A673 (cell line): Measurements from ENCODE around the gene PIAS3. TPM values are rescaled to one million over a fixed set of nuclear protein-coding genes. Genes with fewer than 3 reads are reported as not detected.

ENCODE experiments used
- BruUV-seq: library from RNA; stranded (reverse); fragments of 400-500 nt; replicated peaks from 2 replicates; lab custom pipeline; 2021; lab: Mats Ljungman, UMichigan
- CTCF ChIA-PET: fragments of 300-600 bp; sonication (Branson Sonifier 250); formaldehyde crosslinking; loops from one replicate; lab custom pipeline; 2022; ENCODE audit warnings: antibody characterized with exemption; lab: Charles Lee
- POLR2A ChIA-PET: fragments of 300-600 bp; sonication (Branson Sonifier 250); formaldehyde crosslinking; loops from one replicate; lab custom pipeline; 2022; ENCODE audit warnings: antibody characterized with exemption; ENCODE audit not compliant: low non-redundant PET; lab: Charles Lee
- DNase-seq: peaks from one replicate; pipeline ENCODE4 v3.0.0-alpha.2; 2015; ENCODE audit warnings: low spot score
- H3K27ac ChIP-seq: fragments of 200-600 bp; sonication (generic); 2 replicates; pipeline ENCODE4 v1.5.1; 2016; ENCODE audit warnings: mixed run types, low read depth, mild to moderate bottlenecking, mixed read lengths, antibody characterized with exemption, low read length; ENCODE audit not compliant: poor library complexity, severe bottlenecking
- H3K27me3 ChIP-seq: fragments of 200-600 bp; sonication (generic); replicated peaks from 2 replicates; pipeline ENCODE4 v1.6.1; 2017; ENCODE audit warnings: mixed run types, low read depth, mild to moderate bottlenecking, mixed read lengths, antibody characterized with exemption, low read length; ENCODE audit not compliant: insufficient read depth, poor library complexity
- H3K36me3 ChIP-seq: fragments of 200-600 bp; sonication (generic); 2 replicates; pipeline ENCODE4 v1.6.1; 2016; ENCODE audit warnings: mixed run types, mild to moderate bottlenecking, mixed read lengths, antibody characterized with exemption, low read length; ENCODE audit not compliant: insufficient read depth, poor library complexity, severe bottlenecking
- H3K4me1 ChIP-seq: fragments of 200-600 bp; sonication (generic); 2 replicates; pipeline ENCODE4 v1.6.1; 2017; ENCODE audit warnings: mixed run types, mild to moderate bottlenecking, mixed read lengths, antibody characterized with exemption, low read length; ENCODE audit not compliant: insufficient read depth, poor library complexity, severe bottlenecking
- H3K4me3 ChIP-seq: fragments of 200-600 bp; sonication (generic); 2 replicates; pipeline ENCODE4 v1.5.1; 2016; ENCODE audit warnings: low read depth, mixed run types, mild to moderate bottlenecking, mixed read lengths, low read length; ENCODE audit not compliant: poor library complexity, severe bottlenecking
- H3K9me3 ChIP-seq: fragments of 200-600 bp; sonication (generic); 2 replicates; pipeline ENCODE4 v1.6.1; 2016; ENCODE audit warnings: mixed run types, low read depth, mild to moderate bottlenecking, mixed read lengths, antibody characterized with exemption, low read length; ENCODE audit not compliant: poor library complexity, severe bottlenecking
- CTCF ChIP-seq: fragments of 300-800, 200-600 bp; sonication (generic); conservative IDR thresholded peaks from 2 replicates; pipeline ENCODE4 v1.5.1; 2017; ENCODE audit warnings: low read depth, mild to moderate bottlenecking, antibody characterized with exemption, low read length, moderate library complexity, mixed read lengths
- EZH2 ChIP-seq: fragments of 200-600 bp; sonication (generic); IDR thresholded peaks from 2 replicates; pipeline ENCODE4 v1.6.1; 2017; ENCODE audit warnings: borderline replicate concordance, low read depth, mild to moderate bottlenecking, mixed read lengths, antibody characterized with exemption, low read length; ENCODE audit not compliant: poor library complexity, severe bottlenecking
- intact Hi-C: fragments of 100-400 bp; cut with micrococcal nuclease; formaldehyde crosslinking; loops from one replicate; pipeline ENCODE4 v1.10.0; 2022; ENCODE audit not compliant: unreplicated experiment
- total RNA-seq: library from RNA; stranded (reverse); gene quantifications from 2 replicates; pipeline ENCODE4 v1.2.3, GENCODE V29; 2021

PIAS3 gene
- total RNA-seq, 1 experiment from 2014 or later: 41.8 TPM

- BruUV-seq: no TSS peak
- Histone ChIP-seq H3K9me3 (no peaks in the 10 kb centered on the region), H3K4me1 (peaks cover 9% of the 10 kb centered on the region), H3K27ac (no peak overlapping the region), H3K4me3 (no peak overlapping the region), H3K27me3 (no peaks in the 10 kb centered on the region), H3K36me3 (peaks cover 48% of the 10 kb centered on the region)
- intact Hi-C loops: loop anchor here (5.0 to 10.0 kb wide), 3 partner anchors 51 to 142 kb away; partner anchors contain the start of genes LIX1L and TXNIP
- POLR2A ChIA-PET: no interaction called here
- no peak for TF ChIP-seq EZH2
- peak; percentile 52 for TF ChIP-seq CTCF
- DNase-seq: peak; percentile 18
- CTCF ChIA-PET: no interaction called here
Measured at GRCh38 chr1:145855426-145855948, 3.4 kb downstream of the PIAS3 start.

DNA sequence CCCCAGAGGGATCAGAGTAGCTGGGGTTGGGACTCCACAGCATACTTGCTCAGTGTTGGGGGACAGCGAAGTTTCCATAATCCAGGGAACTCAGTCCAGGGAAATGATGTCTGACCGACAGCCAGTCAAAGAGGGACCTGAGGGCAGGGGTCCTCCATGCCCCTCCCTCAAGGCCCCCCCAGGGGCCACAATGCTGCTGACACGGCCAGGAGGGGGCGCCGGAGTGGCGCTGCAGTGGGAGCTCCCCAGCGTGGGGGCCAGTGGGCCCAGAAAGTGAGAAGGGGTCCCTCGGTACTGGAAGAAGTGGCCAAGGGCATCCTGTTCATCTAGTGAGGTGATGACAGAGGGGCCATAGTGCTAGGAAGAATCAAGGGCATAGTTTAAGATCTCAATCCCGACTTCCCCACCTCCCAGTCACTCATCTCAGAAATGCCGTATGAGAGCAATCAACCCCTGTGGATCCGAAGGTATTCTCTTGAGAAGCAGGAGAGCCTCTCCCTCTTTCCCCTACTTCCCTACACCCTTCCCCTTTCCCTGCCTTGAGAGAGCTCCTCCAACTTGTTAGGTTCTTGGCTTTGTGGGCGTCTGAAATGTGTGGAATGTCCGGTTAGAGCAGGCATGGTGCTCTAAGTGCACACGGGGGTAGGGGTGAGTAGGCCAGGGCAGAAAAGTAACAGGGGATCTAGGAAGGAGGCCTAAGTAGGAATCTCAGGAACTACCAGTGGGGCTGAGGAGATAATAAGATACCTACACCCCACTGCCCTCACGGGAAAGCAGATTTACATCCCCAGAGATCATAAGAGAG lies 9.3 kb downstream of the PIAS3 start:
- no peak for TF ChIP-seq EZH2
- peak; percentile 58 for TF ChIP-seq CTCF
- H3K4me1 ChIP-seq: peaks cover 12% of the 10 kb centered on the region
- BruUV-seq: no TSS peak
- ChIA-PET POLR2A (no interaction called here), CTCF (no interaction called here)
- intact Hi-C loops: loop anchor here (5.0 to 10.0 kb wide), 3 partner anchors 38 to 128 kb away; partner anchors contain the start of gene ANKRD35
- H3K27me3 ChIP-seq: no peaks in the 10 kb centered on the region
- peaks cover 52% of the 10 kb centered on the region for H3K36me3 ChIP-seq
- H3K27ac ChIP-seq: no peak overlapping the region
- H3K9me3 ChIP-seq: no peaks in the 10 kb centered on the region
- no peak overlapping the region for H3K4me3 ChIP-seq
- no peak for DNase-seq

GRCh38 chr1:145847827-145848226 lies 11.1 kb downstream of the PIAS3 start:
- H3K27ac ChIP-seq: no peak overlapping the region
- DNase-seq: no peak
- H3K9me3 ChIP-seq: no peaks in the 10 kb centered on the region
- no peaks in the 10 kb centered on the region for H3K27me3 ChIP-seq
- ChIA-PET POLR2A (no interaction called here), CTCF (no interaction called here)
- no peak for TF ChIP-seq EZH2
- TF ChIP-seq CTCF: no peak
- peaks cover 12% of the 10 kb centered on the region for H3K4me1 ChIP-seq
- intact Hi-C loops: loop anchor here (5.0 kb wide), 1 partner anchor 129 kb away; no protein-coding TSS in a partner anchor
- H3K36me3 ChIP-seq: peaks cover 45% of the 10 kb centered on the region
- no TSS peak for BruUV-seq
- no peak overlapping the region for H3K4me3 ChIP-seq
